RWPE2 (cell line): ENCODE results near the gene NIPSNAP3A.

Source experiments
- ATAC-seq: fragments of 200-7000 bp; cut with Tn5 transposase; 3 replicates; pipeline ENCODE4 v1.9.1; 2021; ENCODE audit warnings: low read depth
- DNase-seq: peaks from one replicate; pipeline ENCODE4 v3.0.0-alpha.2; 2020; ENCODE audit warnings: low spot score
- H3K27ac ChIP-seq: fragments of 450-650 bp; 2 replicates; pipeline ENCODE4 v1.5.1; 2017; ENCODE audit warnings: mild to moderate bottlenecking; ENCODE audit not compliant: poor library complexity, severe bottlenecking
- H3K27me3 ChIP-seq: fragments of 250-450 bp; sonication (Bioruptor Pico); 2 replicates; pipeline ENCODE4 v1.5.1; 2021; ENCODE audit warnings: mild to moderate bottlenecking, moderate library complexity; ENCODE audit not compliant: insufficient read depth, poor library complexity, severe bottlenecking
- H3K36me3 ChIP-seq: fragments of 250-450 bp; sonication (Bioruptor Pico); 2 replicates; pipeline ENCODE4 v1.5.1; 2020; ENCODE audit warnings: low read depth, mild to moderate bottlenecking, moderate library complexity
- H3K4me1 ChIP-seq: fragments of 250-450 bp; sonication (Bioruptor Pico); 2 replicates; pipeline ENCODE4 v1.5.1; 2021; ENCODE audit warnings: mild to moderate bottlenecking, moderate library complexity; ENCODE audit not compliant: insufficient read depth, poor library complexity, severe bottlenecking
- H3K4me3 ChIP-seq: fragments of 250-450 bp; sonication (Bioruptor Pico); 2 replicates; pipeline ENCODE4 v1.5.1; 2021; ENCODE audit warnings: mild to moderate bottlenecking, moderate library complexity; ENCODE audit not compliant: severe bottlenecking
- H3K9me3 ChIP-seq: fragments of 250-450 bp; sonication (Bioruptor Pico); 2 replicates; pipeline ENCODE4 v1.5.1; 2021; ENCODE audit warnings: mild to moderate bottlenecking, moderate library complexity; ENCODE audit not compliant: severe bottlenecking
- CTCF ChIP-seq: fragments of 450-650 bp; IDR thresholded peaks from one replicate; pipeline ENCODE4 v1.5.1; 2017; ENCODE audit warnings: mild to moderate bottlenecking, moderate library complexity; ENCODE audit not compliant: poor library complexity, severe bottlenecking

The NIPSNAP3A gene

GRCh38 chr9:104788251-104788650 is 40.8 kb downstream of the NIPSNAP3A start:
- no peak for ATAC-seq
- DNase-seq = no peak
- H3K27me3 ChIP-seq = no peaks in the 10 kb centered on the region
- peaks cover 34% of the 10 kb centered on the region for H3K36me3 ChIP-seq
- H3K4me1 ChIP-seq = no peaks in the 10 kb centered on the region
- no peak overlapping the region for H3K27ac ChIP-seq
- no peaks in the 10 kb centered on the region for H3K9me3 ChIP-seq
- no peak overlapping the region for H3K4me3 ChIP-seq
- TF ChIP-seq CTCF = no peak

GRCh38 chr9:104794070-104794469 is 46.6 kb downstream of the NIPSNAP3A start:
- Histone ChIP-seq H3K4me3 (no peak overlapping the region), H3K36me3 (peaks cover 55% of the 10 kb centered on the region), H3K27me3 (no peaks in the 10 kb centered on the region), H3K27ac (no peak overlapping the region), H3K9me3 (no peaks in the 10 kb centered on the region), H3K4me1 (no peaks in the 10 kb centered on the region)
- DNase-seq = no peak
- ATAC-seq = no peak
- no peak for TF ChIP-seq CTCF

DNA sequence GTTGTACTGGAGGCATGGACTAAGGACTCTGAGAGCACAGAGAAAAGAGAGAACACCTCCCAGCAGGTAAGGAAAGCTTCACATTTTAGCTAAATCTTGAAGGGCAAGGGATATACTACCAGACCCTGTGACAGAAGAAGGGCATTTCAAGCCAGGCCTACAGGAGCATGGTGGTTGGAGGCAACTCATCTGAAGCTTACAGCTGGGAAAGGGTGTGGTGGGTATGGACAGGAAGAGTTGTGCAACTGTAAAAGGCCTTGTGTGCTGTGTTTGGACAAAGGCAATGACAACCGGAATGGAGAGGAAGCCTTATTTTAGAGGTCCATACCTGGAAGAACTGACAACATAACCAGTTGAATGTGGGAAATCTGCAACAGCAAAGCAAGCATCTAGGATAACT is 47.6 kb downstream of the NIPSNAP3A start:
- no peaks in the 10 kb centered on the region for H3K9me3 ChIP-seq
- H3K27me3 ChIP-seq = no peaks in the 10 kb centered on the region
- TF ChIP-seq CTCF = no peak
- DNase-seq (no peak), ATAC-seq (no peak)
- no peak overlapping the region for H3K4me3 ChIP-seq
- no peak overlapping the region for H3K27ac ChIP-seq
- peaks cover 54% of the 10 kb centered on the region for H3K36me3 ChIP-seq
- H3K4me1 ChIP-seq = no peaks in the 10 kb centered on the region

DNA sequence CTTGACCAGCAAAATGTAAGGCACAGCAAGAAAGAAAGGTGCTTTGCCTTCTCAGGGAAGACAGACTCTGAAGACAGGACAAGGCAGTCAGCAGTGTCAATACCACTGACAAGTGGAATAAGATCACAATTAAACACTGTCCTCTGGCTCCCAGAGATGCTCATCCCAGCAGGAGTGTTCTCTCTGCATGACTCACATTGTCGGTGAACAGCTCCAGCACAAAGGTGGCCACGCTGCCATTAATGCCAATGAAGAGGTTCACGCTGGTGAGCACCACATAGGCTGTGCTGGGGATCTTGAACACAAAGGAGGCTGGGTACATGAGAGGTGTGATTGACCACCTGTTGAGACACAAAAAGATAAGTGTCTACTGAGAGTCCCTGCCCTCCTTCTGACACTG is 48.4 kb downstream of the NIPSNAP3A start:
- Histone ChIP-seq H3K4me3 (no peak overlapping the region), H3K9me3 (no peaks in the 10 kb centered on the region), H3K36me3 (peaks cover 46% of the 10 kb centered on the region), H3K4me1 (no peaks in the 10 kb centered on the region), H3K27me3 (no peaks in the 10 kb centered on the region), H3K27ac (no peak overlapping the region)
- no peak for TF ChIP-seq CTCF
- ATAC-seq (no peak), DNase-seq (no peak)

GRCh38 chr9:104798209-104798995 is 50.9 kb downstream of the NIPSNAP3A start:
- no peaks in the 10 kb centered on the region for H3K4me1 ChIP-seq
- no peak for TF ChIP-seq CTCF
- no peaks in the 10 kb centered on the region for H3K27me3 ChIP-seq
- no peak overlapping the region for H3K27ac ChIP-seq
- H3K36me3 ChIP-seq = peaks cover 36% of the 10 kb centered on the region
- no peak overlapping the region for H3K4me3 ChIP-seq
- ATAC-seq = no peak
- H3K9me3 ChIP-seq = no peaks in the 10 kb centered on the region
- DNase-seq = no peak
